OCI-LY7 (cell line): Measurements from ENCODE around the gene SETD1B. TPM values are rescaled to one million over a fixed set of nuclear protein-coding genes. Genes with fewer than 3 reads are reported as not detected.
A peak's percentile ranks its signal among the peaks of the same experiment; 100 is the strongest.

Experiments used
- BruUV-seq: library from RNA; stranded (reverse); fragments of 400-500 nt; replicated peaks from 2 replicates; lab custom pipeline; 2021; lab: Mats Ljungman, UMichigan
- CTCF ChIA-PET: fragments of 300-600 bp; sonication (Branson Sonifier 250); formaldehyde crosslinking; loops from one replicate; lab custom pipeline; 2022; ENCODE audit warnings: antibody characterized with exemption; ENCODE audit not compliant: unreplicated experiment; lab: Charles Lee
- POLR2A ChIA-PET: fragments of 300-600 bp; sonication (Branson Sonifier 250); formaldehyde crosslinking; loops from one replicate; lab custom pipeline; 2022; ENCODE audit warnings: antibody characterized with exemption; lab: Charles Lee
- DNase-seq: peaks from one replicate; pipeline ENCODE4 v3.0.0-alpha.2; 2015; ENCODE audit warnings: low spot score
- H2AFZ ChIP-seq: fragments of 200-600 bp; sonication (generic), shearing (Covaris generic); 2 replicates; pipeline ENCODE4 v1.6.1; 2014; ENCODE audit warnings: mild to moderate bottlenecking, antibody characterized with exemption, low read length, moderate library complexity
- H3K27ac ChIP-seq: fragments of 200-600 bp; sonication (generic); 2 replicates; pipeline ENCODE4 v1.5.1; 2014; ENCODE audit warnings: mixed run types, low read depth, mild to moderate bottlenecking, moderate library complexity, low read length, inconsistent platforms; ENCODE audit not compliant: poor library complexity, severe bottlenecking
- H3K36me3 ChIP-seq: fragments of 200-600 bp; sonication (generic); 2 replicates; pipeline ENCODE4 v1.6.1; 2014; ENCODE audit warnings: mild to moderate bottlenecking, antibody characterized with exemption, low read length, moderate library complexity, mixed read lengths; ENCODE audit not compliant: insufficient read depth
- H3K4me1 ChIP-seq: fragments of 200-600 bp; sonication (generic); 2 replicates; pipeline ENCODE4 v1.5.1; 2014; ENCODE audit warnings: mild to moderate bottlenecking, low read length; ENCODE audit not compliant: insufficient read depth, poor library complexity, severe bottlenecking
- H3K4me2 ChIP-seq: fragments of 200-600 bp; sonication (generic); 2 replicates; pipeline ENCODE4 v1.6.1; 2014; ENCODE audit warnings: mild to moderate bottlenecking, low read length
- H3K4me3 ChIP-seq: fragments of 200-600 bp; sonication (generic); 2 replicates; pipeline ENCODE4 v1.5.1; 2014; ENCODE audit warnings: mild to moderate bottlenecking, low read depth, low read length; ENCODE audit not compliant: poor library complexity, severe bottlenecking
- H3K79me2 ChIP-seq: fragments of 200-600 bp; sonication (generic); 2 replicates; pipeline ENCODE4 v1.6.1; 2016; ENCODE audit warnings: low read depth, mild to moderate bottlenecking, low read length, moderate library complexity, mixed read lengths; ENCODE audit not compliant: insufficient read depth
- H3K9me2 ChIP-seq: fragments of 200-600 bp; sonication (generic); 2 replicates; pipeline ENCODE4 v1.6.1; 2016; ENCODE audit warnings: mild to moderate bottlenecking, low read length, mixed read lengths; ENCODE audit not compliant: insufficient read depth
- H3K9me3 ChIP-seq: fragments of 200-600 bp; sonication (generic); 2 replicates; pipeline ENCODE4 v1.6.1; 2014; ENCODE audit warnings: mild to moderate bottlenecking, mixed run types, low read length, mixed read lengths
- H4K20me1 ChIP-seq: fragments of 200-600 bp; sonication (generic); 2 replicates; pipeline ENCODE4 v1.6.1; 2014; ENCODE audit warnings: mild to moderate bottlenecking, antibody characterized with exemption, low read length, moderate library complexity, mixed read lengths; ENCODE audit not compliant: insufficient read depth
- EZH2phosphoT487 ChIP-seq: fragments of 200-600 bp; sonication (generic); IDR thresholded peaks from 2 replicates; pipeline ENCODE4 v1.6.1; 2018; ENCODE audit warnings: low read depth, borderline replicate concordance, mild to moderate bottlenecking, mixed run types, antibody characterized with exemption, low read length, moderate library complexity, mixed read lengths
- intact Hi-C: fragments of 100-400 bp; cut with micrococcal nuclease; formaldehyde crosslinking; loops from one replicate; pipeline ENCODE4 v1.10.0; 2022; ENCODE audit not compliant: unreplicated experiment
- total RNA-seq, 2 experiments: library from RNA; depleted of rRNA in 1 of 2; stranded (reverse); fragments of >200 nt in 1 of 2; shearing (Covaris generic) in 1 of 2; gene quantifications; 2 replicates each; pipeline ENCODE4 v1.2.3, GENCODE V29; 2014 to 2022
- TF ChIP-seq, protein P1 (sequence below): fragments of 200-600 bp; sonication (generic); conservative IDR thresholded peaks from 2 replicates; pipeline ENCODE4 v1.5.1; 2014; ENCODE audit warnings: mild to moderate bottlenecking, antibody characterized with exemption, low read length, moderate library complexity, mixed read lengths

SETD1B gene
- total RNA-seq, 2 experiments from 2014 or later = 4.7 to 22.5 TPM

DNA sequence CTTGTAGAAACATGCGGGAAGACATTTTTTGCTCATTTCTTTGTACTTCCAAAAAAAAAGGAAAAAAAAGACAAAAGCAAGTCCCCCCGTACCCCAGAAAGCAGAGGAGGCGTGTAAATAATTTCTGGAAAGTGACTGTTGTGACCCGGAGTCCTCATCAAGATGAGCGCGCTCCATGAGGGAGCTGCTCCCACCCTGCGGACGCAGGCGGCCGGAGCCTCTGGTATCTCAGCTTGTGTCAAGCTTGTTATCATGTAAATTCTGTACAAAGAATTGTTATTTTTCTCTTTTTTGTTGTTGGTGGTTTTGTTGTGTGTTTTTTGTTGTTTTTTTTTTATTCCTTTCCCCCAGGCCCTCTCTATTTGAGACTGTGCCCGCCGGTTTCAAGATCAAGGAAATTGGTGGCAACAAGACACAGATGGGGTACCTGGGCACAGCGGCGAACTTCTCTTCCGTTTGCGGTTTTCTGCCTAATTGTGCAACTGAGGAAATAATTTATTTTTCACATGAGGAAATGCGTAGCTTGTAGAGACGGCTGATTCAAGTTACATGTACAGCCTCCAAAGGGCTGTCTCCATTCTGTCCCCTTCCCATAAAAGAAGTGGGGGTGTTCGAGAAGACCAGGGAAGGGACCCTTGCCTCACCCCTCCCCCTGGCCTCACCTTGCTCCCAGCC, 27.9 kb downstream of the SETD1B start:
- H3K79me2 ChIP-seq = no peaks in the 10 kb centered on the region
- H3K9me3 ChIP-seq = no peaks in the 10 kb centered on the region
- ChIA-PET POLR2A (no interaction called here), CTCF (no interaction called here)
- BruUV-seq = no TSS peak
- TF ChIP-seq, protein P1, sequence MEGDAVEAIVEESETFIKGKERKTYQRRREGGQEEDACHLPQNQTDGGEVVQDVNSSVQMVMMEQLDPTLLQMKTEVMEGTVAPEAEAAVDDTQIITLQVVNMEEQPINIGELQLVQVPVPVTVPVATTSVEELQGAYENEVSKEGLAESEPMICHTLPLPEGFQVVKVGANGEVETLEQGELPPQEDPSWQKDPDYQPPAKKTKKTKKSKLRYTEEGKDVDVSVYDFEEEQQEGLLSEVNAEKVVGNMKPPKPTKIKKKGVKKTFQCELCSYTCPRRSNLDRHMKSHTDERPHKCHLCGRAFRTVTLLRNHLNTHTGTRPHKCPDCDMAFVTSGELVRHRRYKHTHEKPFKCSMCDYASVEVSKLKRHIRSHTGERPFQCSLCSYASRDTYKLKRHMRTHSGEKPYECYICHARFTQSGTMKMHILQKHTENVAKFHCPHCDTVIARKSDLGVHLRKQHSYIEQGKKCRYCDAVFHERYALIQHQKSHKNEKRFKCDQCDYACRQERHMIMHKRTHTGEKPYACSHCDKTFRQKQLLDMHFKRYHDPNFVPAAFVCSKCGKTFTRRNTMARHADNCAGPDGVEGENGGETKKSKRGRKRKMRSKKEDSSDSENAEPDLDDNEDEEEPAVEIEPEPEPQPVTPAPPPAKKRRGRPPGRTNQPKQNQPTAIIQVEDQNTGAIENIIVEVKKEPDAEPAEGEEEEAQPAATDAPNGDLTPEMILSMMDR = no peak
- no peak for TF ChIP-seq EZH2phosphoT487
- no peaks in the 10 kb centered on the region for H3K4me1 ChIP-seq
- no peak overlapping the region for H3K4me3 ChIP-seq
- H2AFZ ChIP-seq = no peak overlapping the region
- H4K20me1 ChIP-seq = no peaks in the 10 kb centered on the region; the same call in 1 of the 2 replicates
- no peak for DNase-seq
- intact Hi-C loops = no loop called here
- no peak overlapping the region for H3K4me2 ChIP-seq
- H3K9me2 ChIP-seq = no peaks in the 10 kb centered on the region
- no peak overlapping the region for H3K27ac ChIP-seq
- peaks cover 48% of the 10 kb centered on the region; the same call in 1 of the 2 replicates for H3K36me3 ChIP-seq

DNA sequence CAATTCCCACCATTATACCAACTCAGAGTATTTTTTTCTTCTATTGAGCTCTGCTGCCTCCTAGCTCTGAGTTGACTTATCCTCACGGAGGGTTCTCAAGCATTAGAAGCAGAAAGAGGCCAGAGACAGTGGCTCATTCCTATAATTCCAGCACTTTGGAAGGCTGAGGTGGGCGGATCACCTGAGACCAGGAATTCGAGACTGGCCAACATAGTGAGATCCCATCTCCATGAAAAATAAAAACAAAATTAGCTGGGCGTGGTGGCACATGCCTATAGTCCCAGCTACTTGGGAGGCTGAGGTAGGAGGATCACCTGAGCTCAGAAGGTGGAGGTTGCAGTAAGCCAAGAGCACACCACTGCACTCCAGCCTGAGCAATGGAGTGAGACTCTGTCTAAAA, 33.9 kb downstream of the SETD1B start:
- no peaks in the 10 kb centered on the region for H3K79me2 ChIP-seq
- H3K9me3 ChIP-seq = no peaks in the 10 kb centered on the region
- H3K9me2 ChIP-seq = no peaks in the 10 kb centered on the region
- CTCF ChIA-PET = interaction anchor here (1.1 to 1.5 kb wide), 3 partner anchors 27 to 43 kb away, joined by 3 to 7 read pairs (median 4); no protein-coding TSS in a partner anchor
- H2AFZ ChIP-seq = no peak overlapping the region
- intact Hi-C loops = loop anchor here (2.0 kb wide), 1 partner anchor 51 kb away; the partner anchor contains the start of gene PSMD9
- peak overlapping the region; percentile 24 for H3K4me2 ChIP-seq
- H3K27ac ChIP-seq = no peak overlapping the region
- TF ChIP-seq EZH2phosphoT487 = no peak
- TF ChIP-seq, protein P1 = peak; percentile 41; the same call in 1 of the 2 replicates
- no peak for DNase-seq
- peaks cover 13% of the 10 kb centered on the region for H3K4me1 ChIP-seq
- no peaks in the 10 kb centered on the region for H3K36me3 ChIP-seq
- no peaks in the 10 kb centered on the region for H4K20me1 ChIP-seq
- BruUV-seq = no TSS peak
- H3K4me3 ChIP-seq = no peak overlapping the region
- POLR2A ChIA-PET = interaction anchor here (0.6 to 1.1 kb wide), 4 partner anchors 22 to 272 kb away, joined by 3 to 8 read pairs (median 3); no protein-coding TSS in a partner anchor

DNA sequence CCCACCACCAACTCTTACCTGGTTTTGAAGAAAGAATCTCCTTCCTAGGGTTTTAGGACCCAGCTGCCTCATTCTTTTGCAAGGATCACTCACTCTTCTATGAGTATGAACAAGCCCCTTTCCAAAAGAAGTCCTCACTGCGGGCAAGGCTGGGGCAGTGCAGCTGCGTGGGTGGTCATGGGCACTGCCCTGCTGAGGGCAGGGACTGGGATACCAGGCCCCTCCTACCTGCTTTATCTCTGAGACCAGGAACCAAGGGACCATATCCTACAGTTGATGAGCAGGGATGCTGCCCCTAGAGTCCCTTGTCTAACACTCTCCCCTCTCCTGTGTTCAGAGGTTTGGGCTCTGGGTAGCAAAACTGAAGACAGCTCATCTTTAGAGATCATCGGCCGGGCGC, 34.3 kb downstream of the SETD1B start:
- Histone ChIP-seq H3K36me3 (no peaks in the 10 kb centered on the region), H3K79me2 (no peaks in the 10 kb centered on the region), H3K4me1 (peaks cover 13% of the 10 kb centered on the region), H3K4me3 (no peak overlapping the region), H3K27ac (no peak overlapping the region), H3K4me2 (no peak overlapping the region), H4K20me1 (no peaks in the 10 kb centered on the region), H3K9me3 (no peaks in the 10 kb centered on the region), H3K9me2 (no peaks in the 10 kb centered on the region), H2AFZ (no peak overlapping the region)
- CTCF ChIA-PET = interaction anchor here (1.3 to 1.5 kb wide), 2 partner anchors 28 to 44 kb away, joined by 4 to 7 read pairs; no protein-coding TSS in a partner anchor
- no peak for DNase-seq
- TF ChIP-seq EZH2phosphoT487 = no peak
- TF ChIP-seq, protein P1 = no peak
- intact Hi-C loops = loop anchor here (2.0 kb wide), 1 partner anchor 51 kb away; the partner anchor contains the start of gene PSMD9
- POLR2A ChIA-PET = interaction anchor here (0.7 to 1.1 kb wide), 3 partner anchors 22 to 50 kb away, joined by 3 to 8 read pairs (median 3); no protein-coding TSS in a partner anchor
- BruUV-seq = no TSS peak
